Stimulated activated CD4-positive, alpha-beta T cell treated with anti-CD3 and anti-CD28 coated beads, TNF-alpha, amount 100 ng/mL, for 4 hours (primary cell): ENCODE results near the gene TMEM150A.
"Not testable (repeated sequence)": the region's sequence is repeated elsewhere in the genome, so short reads cannot be mapped to it uniquely, and the experiment has no call there.

Experiments used
- DNase-seq, 3 experiments: peaks; one replicate each; pipeline ENCODE4 v3.0.0-alpha.2; 2020; ENCODE audit warnings: low read depth in 3 of 3

The TMEM150A gene

DNA sequence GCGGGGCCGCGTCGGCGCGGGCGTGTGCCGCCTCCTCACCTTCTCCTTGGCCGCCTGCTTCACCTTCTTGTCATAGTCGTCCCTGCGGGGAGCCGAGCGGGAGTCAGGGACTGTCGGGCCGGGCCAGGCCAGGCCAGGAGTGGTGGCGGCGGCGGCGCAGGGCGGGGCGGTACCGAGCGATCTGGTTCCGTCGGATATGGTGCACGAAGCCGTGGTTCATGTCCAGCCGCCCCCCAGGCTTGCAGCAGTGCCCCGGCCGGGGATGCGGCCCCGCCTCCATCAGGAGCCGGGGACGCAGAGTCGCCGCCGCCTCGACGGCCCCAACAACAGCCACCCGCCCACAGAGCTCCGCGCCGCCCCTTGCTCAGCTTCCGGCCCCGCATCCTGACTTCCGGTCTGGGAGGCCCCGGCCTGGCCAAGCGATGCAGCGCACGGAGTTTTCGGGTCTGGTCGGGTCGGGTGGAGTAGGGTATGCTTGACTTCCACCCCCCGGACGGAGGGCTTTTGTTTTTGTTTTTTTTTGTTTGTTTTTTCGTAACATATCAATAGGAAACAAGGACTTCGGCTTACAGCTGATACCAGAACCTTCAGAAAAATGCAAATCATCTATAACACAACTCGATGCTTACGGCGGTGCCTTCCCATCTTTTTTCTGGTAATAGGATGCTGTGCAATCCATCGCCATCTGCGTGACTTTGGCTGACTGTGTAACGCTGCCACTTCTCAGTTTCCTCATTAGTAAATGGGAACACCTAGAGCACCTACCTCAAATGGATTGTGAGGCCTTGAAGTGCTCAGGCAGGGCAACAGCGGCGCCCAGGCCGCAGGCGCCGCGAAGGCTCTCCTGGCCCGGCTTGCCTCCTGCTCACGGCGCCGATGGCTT is 9.4 kb upstream of the TMEM150A start, which contains the start of gene C2orf68:
TSS of gene C2orf68 (minus strand) at position 362 of the 883 bp plus-strand sequence. CDS start at position 280, 82 bp downstream.
- DNase-seq: peak; percentile 56 to 67 (median 66)

DNA sequence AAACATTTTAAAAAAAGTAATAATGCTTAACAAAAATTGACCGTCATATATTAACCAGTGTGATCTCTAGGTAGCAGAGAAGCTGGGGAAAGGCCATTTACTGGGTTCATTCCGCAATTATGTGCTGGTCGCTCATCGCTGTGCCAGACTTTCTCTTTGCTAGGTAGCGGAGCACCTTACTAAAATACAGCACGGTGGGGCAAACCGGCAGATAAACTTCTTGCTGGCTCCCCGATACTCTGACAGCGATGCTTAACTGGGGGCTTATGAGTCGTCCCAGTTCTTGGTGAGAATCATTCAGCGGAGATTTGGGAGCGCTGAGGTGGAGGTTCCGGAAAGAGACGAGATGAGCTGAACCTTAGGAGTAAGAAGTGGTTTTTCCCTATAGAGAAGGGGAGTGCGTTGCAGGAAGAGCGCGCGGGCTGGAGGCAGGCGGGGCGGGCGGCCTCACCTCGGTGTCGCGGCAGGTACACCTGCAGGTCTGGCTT is 8.8 kb upstream of the TMEM150A start:
- DNase-seq: no peak

DNA sequence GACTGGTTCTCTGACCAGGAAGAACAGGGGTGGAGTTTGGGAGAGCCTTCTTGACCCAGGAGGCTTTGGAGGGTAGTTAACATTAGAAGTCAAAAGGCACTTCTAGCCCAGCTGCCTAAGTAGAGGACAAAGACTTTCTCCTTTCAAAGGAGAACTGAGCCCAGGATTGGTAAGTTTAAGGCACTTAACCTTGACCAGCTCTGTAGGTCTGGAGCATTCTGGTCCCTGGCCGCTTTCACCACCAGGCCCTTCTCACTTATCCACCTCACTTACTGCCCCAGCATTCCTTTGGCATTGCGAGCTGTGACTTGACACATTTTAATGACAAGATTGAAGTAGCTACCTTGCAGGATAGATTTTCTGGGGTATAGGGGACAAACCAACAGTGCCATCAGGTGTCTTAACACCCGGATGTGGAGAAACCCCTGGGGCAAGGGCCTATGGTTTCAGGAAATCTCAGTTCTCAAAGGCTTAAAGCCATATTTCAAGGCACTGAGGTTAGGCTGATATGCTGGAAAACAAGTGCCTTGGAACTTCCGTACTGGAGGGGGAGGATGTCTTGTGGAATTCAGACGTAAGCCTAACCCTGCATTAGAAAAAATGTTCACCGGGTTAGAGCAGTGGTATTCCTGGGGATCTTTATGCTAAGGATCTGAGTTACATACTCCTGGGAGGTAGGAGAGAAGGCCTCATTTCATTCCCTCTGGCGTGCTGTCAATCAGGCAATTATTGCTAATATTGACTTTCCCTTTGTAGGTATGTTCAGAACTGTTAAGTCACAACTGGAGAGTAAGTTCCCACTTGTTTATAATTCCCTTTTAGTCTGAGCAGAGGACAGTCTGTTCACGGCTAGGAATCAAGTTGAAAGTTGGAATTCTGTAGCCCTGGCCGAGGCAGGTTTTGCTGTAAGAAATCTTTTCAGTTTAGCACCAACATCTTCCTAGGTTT is 5.0 kb upstream of the TMEM150A start:
- no peak for DNase-seq

DNA sequence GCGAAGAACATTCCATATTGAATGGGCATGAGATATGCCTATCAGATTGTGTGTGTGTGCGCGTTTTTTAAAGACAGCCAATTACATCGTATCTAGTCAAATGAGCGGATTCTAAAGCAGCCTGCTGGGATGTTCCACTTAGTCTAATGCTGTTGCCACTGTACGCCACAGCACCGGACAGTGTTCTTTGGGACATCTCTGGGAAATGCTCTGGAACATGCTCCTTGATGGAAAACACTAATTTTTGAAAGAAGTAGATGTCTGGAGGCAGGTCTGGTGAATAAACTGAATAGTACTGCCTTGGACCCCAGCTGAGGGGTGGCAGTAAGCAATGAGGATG is 3.6 kb upstream of the TMEM150A start:
- no peak for DNase-seq

DNA sequence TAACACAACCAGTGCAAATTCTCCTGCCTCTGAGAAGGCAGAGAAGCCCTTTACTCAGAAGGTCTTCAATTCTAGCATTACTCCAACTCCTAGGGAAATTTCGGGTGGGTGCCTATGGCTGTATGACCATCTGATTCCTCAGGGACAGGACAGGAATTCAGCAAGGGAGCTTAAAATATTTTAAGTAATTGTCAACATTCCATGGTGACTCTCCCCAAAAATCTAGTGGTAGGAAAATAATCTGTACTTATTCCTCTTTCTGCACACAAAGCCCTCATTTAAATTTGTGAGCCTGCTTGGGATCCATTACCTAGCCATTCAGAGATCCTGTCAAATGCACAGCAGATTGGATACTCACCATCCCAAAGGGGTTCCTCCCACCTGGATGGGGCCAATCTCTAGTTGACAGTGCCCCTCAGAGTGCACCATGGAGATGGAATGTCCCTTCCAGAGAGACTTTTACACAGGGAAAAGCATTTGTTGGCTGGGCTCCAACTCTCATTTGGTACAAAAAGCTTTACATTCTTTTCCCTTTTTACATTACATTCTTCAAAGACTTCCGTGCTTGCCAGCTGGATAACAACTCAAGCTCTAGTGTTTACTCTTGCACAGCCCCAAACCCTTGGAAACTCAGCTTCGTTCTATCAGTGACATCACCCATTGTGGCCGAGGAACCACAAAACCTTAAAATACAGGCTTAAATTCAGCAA is 3.1 kb upstream of the TMEM150A start:
- DNase-seq: no peak

DNA sequence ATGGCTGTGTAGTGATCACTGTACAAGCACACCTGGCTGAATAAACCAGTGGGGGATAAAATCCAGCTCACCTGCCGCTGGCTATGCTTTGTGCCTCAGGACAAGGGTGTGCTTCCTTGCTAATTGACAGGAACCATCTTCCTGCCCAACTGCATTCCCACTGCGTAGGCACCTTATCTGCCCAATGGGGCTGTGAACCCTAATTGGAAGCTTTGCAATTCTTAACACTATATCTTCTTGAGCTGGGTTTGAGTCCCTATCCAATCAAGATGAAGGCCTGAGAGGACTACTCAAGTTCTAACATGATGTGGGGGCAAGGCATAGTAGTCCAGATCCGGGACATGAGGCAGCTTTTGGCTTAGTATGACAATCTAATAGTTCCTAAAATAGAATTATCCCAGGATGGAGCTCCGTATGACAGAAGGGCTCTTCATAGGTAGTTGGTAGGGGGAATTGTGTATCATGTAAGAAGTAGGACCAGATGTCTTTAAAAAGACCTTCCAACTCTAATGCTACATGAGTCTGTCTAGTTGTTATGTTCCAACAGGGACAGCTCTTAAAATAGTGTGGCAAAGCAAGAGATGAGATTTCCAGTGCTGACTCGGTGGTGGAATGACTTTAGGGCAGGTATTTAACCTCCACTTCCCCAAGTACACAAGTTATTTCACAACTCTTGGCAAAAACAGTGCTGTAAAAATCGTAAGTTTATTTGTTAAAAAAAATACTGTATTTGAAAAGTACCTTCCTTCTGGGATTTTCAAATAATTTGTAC is 2.3 kb upstream of the TMEM150A start:
- no peak for DNase-seq

DNA sequence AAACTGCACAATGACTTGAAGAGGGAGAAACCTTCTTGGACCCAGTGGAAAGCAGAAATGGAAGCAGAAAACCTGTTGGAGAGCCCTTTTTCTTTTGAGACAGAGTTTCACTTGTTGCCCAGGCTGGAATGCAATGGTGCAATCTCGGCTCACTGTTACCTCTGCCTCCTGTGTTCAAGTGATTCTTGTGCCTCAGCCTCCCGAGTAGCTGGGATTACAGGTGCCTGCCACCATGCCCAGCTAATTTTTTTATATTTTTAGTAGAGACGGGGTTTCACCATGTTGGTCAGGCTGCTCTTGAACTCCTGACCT is 1.6 kb upstream of the TMEM150A start:
- DNase-seq: not testable (repeated sequence)

DNA sequence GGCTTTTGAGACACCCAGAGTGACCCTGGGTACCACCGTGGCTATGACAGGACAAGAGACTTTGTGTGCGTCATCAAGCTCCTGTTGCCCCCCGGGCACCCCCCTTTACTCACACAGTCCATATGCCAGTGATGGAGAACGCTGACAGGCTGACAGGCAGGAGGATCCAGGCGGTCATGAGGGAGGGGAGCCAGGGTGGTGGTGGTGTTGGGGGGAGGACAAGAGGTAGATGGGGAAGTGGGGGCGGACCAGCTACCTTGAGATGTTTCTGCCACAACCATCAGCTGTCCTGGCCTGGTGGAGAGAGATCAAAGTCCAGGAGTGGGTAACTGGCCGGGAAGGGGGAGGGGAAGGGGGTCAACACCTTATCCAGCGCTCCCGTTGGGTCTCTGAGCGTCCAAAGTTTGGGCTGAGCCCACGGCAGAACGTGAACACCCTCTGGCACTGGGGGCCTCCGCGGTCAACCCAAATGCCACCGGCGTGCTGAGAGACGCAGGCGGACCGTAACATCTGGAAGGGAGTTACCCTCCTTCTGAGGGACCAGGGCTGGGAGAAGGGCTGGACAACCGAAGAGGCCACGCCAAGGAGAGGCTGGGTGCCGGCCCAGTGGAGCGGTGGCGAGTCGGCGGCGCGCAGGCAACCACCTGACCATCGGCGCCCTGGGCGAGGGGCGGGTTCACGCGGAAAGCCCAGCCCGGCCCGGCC is 575 bp downstream of the TMEM150A start:
- no peak for DNase-seq

DNA sequence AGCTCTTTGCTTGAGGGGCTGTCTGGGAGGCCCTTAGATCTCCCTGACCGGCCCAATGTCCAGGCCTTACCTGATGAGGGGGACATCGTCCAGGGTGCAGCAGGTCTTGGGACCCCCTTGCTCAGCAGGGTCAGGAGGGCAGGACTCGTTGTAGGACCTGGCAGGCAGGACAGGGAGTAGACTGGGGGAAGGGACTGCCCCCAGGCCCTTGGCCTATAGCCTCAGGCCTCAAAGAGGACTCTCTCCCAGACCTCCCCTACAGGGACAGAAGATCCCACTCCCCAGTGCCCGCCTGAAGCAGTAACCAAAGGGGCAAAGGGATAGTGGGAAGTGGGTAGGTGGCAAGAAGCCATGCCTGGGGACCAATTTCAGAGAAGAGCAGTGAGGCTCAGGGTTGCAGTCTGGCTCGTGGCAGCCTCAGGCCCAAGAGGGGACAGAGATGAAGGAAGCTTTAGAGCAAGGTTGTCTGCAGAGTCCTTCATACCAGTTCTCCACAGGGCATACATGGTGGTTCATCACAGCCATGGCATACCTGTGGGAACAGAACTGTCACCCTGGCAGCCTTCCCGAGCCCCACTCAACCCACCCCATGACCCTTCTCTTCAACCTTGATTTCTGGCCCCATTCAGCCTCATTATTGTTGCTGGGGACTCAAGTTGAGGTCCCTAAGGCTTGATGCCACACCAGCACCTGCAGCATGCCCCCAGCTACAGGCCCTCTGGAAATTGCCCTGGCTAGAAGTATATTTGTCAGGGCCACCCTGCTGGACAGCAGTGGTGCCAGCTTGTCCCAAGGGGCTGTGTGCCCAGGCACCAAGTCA is 1.3 kb downstream of the TMEM150A start:
- DNase-seq: no peak

DNA sequence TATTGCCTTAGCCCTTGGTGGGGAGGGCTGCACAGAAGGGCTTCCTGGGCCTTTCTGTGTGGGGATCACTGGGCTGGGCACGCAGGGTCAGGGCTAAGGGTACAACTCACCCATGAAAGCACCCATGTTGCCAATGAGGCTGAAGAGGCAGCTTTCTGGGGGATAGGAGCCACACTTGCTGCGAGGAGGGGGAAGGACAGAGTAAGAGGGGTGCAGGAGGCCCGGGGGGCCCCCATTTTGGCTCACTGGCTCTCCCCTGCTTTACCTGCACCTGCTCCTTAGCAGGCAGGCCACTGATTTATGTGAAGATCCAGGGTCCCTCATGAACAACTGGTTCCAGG is 2.3 kb downstream of the TMEM150A start:
- no peak for DNase-seq

DNA sequence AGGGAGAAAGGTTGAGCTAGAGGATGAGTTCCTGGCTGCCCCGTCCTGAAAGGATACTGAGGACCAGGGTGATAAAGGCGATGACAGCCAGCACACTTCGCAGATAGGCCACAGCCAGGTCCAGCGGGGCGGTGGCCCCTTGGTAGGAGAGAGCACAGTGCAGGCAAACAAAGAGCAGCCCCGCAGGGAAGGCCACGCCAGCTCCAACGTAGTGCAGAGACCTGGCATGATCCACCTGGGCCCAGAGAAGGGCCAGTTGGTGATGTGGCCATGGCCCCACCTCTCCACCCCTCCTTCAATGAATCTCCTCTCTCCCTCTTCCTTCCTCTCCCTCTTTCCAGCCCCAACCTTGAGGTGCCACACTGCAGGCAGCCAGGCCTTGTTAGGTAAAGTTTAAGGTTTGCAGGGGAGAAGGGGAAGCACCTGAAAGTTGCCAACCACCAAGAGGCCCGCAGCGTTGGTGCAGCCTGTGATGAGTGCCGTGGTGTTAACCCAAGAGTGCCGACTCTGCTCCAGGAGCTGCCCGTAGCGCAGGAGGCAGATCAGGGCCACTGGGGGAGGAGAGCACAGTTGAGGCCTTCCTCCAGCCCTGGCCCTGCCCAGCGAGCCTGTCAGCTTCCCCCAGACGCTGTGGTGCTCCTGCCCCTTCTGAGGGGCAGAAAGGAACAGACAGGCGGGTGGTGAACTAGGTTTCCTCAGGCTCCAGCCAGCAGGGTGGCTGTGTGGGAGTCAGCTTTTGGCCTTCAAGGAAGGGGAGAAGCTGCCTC is 2.8 kb downstream of the TMEM150A start:
- no peak for DNase-seq

DNA sequence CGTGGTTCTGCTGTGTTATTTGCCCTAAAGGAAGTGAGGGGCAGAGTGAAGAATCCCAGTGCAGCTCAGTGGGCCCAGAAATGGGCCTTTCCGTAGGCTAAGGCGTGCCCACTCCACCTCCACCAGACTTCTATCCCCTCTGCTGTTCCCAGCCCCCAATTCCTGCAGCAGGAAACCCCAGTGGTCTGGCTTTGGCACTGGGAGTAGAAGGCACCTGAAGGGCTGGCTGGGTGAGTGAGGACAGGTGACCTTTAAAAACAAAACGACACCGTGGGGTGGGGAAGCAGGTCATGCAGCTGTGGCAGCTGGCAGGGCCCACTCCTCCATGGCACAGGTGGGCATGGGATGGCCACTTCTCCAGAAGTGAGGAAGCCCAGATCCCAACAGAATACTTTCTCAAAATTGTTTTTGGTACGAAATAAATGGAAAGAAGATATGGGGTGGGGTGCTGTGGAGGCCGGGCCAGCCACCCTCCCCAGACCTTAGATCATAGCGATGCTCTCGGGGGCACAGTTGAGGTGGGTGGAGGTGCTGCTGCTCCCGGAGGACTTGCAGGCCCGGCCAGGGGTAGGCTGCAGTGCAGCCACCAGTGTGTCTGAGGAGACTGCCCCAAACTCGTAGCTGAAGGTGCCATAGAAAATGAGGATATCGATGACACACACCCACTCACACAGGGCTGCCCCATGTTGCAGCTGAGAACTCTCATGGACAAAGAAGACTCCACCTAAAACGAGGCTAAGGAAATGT is 3.7 kb downstream of the TMEM150A start:
- DNase-seq: no peak

DNA sequence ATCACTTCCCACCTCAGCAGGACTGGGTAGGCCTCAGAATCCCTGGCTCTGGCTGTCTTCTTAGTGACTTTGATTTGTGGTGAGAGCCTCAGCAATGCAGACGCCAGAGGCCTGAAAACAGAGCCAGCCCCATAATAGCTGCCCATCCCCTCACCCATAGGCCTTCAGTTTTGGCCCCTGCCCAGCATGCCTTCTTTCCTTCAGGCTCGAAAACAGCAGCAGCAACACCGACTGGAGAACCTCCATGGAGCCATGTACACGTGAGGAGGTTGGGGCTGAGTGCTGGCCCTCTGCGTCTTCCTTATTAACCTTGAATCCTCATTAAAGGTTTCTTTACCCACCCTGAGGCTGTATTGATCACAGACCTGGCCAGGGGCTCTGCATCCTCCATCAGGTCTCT is 5.3 kb downstream of the TMEM150A start:
- DNase-seq: no peak

DNA sequence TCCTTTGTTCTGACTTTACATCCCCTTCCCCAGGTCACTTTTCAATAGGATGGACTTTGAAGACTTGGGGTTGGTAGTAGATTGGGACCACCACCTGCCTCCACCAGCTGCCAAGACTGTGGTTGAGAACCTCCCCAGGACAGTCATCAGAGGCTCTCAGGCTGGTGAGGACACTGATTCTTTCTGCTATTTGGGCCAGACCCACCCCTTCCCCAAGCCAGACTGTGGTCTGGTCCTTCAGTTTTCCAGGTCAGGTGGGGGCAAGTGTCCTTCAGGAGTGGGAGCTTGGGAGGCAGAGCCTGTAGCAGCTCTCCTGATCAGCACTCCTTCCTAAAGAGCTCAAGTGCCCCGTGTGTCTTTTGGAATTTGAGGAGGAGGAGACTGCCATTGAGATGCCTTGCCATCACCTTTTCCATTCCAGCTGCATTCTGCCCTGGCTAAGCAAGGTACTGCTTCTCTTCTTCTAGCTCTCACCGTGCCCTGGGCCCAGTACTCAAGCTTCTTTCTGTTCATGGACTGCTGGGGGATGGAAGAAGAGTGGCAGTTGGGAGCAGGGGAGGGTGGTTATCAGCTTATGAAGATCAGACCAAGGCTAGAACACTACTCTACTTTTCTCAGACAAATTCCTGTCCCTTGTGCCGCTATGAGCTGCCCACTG is 5.9 kb downstream of the TMEM150A start:
- DNase-seq: no peak

DNA sequence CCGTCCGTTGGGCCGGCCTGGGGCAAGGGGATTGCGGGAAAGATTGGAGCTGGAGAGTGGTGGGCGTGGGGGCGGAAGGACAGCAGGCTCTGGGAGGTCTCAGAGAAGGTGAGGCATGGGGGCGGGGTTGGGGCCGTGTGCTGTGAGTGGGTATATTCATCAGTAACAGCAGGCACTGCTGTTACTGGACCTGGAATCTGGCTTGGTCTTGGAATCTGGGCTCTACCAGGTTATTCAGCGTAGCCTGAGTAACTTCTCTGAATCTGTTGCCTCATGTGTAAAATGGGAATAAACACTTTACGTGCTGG is 6.5 kb downstream of the TMEM150A start:
- DNase-seq: no peak

DNA sequence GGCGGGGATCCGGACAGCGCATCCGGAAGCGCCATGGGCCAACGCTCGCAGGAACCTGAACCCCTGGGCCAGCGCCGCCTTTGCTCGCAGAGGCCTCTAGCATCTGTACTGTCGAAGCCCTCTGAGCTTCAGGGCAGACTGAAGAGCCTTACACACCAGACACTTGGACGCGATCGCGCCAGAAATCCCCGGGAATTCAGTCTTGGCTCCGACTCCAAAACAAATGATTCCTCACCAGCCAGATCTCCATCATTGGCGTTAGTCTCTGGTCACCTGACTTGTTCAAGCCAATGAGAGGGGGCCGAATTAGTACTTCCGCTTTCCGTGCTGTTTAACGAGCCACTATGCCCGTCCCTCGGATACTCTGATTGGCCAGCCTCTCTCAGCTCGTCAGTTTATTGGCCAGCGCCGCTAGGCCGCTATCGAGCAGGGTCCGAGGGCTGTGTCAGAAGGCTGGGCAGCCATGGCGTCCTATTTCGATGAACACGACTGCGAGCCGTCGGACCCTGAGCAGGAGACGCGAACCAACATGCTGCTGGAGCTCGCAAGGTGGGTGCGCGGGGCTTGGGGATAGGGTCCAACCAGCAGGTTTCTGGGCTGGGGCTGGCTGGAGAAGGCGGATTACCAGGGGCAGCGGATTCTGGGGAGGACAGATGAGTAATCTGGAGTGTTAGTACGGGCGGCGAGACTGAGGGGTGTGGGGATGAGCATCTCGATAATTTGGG is 7.0 kb downstream of the TMEM150A start, which contains the start of gene RNF181:
TSS of gene RNF181 (plus strand) at position 445 of the 725 bp plus-strand sequence. CDS start at position 464, 19 bp downstream.
- peak; percentile 65 to 81 (median 78) for DNase-seq

DNA sequence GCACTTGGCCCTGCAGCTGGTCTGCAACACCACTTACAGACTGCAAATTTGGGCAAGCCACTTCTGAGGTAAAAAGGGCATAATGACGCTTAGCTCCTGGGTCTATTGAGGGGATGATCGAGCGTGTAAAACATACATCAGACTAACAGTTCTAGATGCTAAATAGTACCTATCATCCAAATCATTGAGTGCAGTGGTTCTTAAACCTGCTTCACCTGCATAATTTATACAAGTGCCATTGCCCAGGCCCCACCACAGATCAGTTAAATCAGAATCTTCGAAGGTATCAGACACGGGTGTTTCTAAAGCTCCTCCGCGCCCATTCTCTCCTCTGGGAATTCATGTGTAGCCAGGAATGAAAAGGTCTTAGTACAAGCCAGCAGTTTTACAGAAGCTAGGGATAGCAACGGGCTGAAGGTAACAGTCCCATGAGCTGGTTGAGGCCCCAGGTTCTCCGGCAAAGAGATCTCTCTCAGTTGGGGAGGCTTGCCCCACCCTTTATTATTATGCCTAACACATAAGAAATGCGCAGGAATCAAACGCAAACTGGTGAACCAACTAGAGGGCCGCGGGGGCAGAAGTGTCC is 7.7 kb downstream of the TMEM150A start:
- no peak for DNase-seq
